ENCODE results near the gene NLGN2.

- TF ChIP-seq CTCF (IDR thresholded peaks at IDR 0.05) (no peak), POLR2A (IDR thresholded peaks at IDR 0.05) (no peak)
Observed at GRCh38 chr17:7407082-7407481, 563 bp upstream of the NLGN2 start.
